K562 (cell line): ENCODE results near the gene EFCAB8. TPM values are rescaled to one million over a fixed set of nuclear protein-coding genes. Genes with fewer than 3 reads are reported as not detected.

Source experiments
- ATAC-seq: fragments of 200-7000 bp; cut with Tn5 transposase; 3 replicates; pipeline ENCODE4 v1.9.1; 2020; ENCODE audit warnings: moderate library complexity
- BruUV-seq: library from RNA; stranded (reverse); fragments of 400-500 nt; replicated peaks from 2 replicates; lab custom pipeline; 2021; lab: Mats Ljungman, UMichigan
- CTCF ChIA-PET: fragments of 300-600 bp; formaldehyde crosslinking; extraction: SDS; loops from one replicate; lab custom pipeline; 2021; ENCODE audit warnings: low intra/inter-chr PET ratio; lab: Yijun Ruan, JAX
- POLR2A ChIA-PET: fragments of 300-600, 350-650 bp; sonication (Branson Sonifier 250); formaldehyde crosslinking; extraction: SDS; loops from one replicate; lab custom pipeline; 2021; ENCODE audit warnings: antibody characterized with exemption, inconsistent platforms; lab: Yijun Ruan, JAX
- DNase-seq, 4 experiments: peaks; one replicate each; pipeline versions ENCODE4 v3.0.0 to v3.0.0-alpha.2; 2011 to 2018; ENCODE audit warnings: low spot score in 3 of 4, mixed read lengths in 3 of 4; ENCODE audit errors: extremely low read depth in 1 of 4
- FAIRE-seq: peaks from 2 replicates; lab custom pipeline; 2011; peaks lifted over from hg19 to GRCh38; lab: Jason Lieb, UNC
- H2AFZ ChIP-seq: 2 replicates; pipeline ENCODE4 v1.6.0; 2011; ENCODE audit warnings: low read depth, low read length, control low read depth, inconsistent platforms
- H3K27ac ChIP-seq: fragments of 200-600 bp; 3 replicates; pipeline ENCODE4 v1.8.0; 2011; ENCODE audit warnings: low read depth, mild to moderate bottlenecking, control low read depth, inconsistent platforms, low read length, moderate library complexity, mixed read lengths; ENCODE audit errors: extremely low read depth
- H3K27me3 ChIP-seq, 2 experiments: fragments of 300-600 bp in 1 of 2; 2 replicates in 1 of 2; 3 replicates in 1 of 2; pipeline versions ENCODE4 v1.6.0 to v1.8.0; 2011; ENCODE audit warnings: inconsistent platforms in 2 of 2, low read length in 2 of 2, mild to moderate bottlenecking in 1 of 2, mixed read lengths in 1 of 2, moderate library complexity in 1 of 2; ENCODE audit not compliant: control insufficient read depth in 2 of 2, insufficient read depth in 2 of 2
- H3K36me3 ChIP-seq: fragments of 300-600 bp; 3 replicates; pipeline ENCODE4 v1.8.0; 2011; ENCODE audit warnings: mild to moderate bottlenecking, low read length, inconsistent platforms; ENCODE audit not compliant: control insufficient read depth, insufficient read depth
- H3K4me1 ChIP-seq, 2 experiments: fragments of 200-600 bp in 1 of 2; replicated peaks in 1 of 2; 2 replicates in 1 of 2; 3 replicates in 1 of 2; pipeline versions ENCODE4 v1.5.1 to v1.8.0; 2011; ENCODE audit warnings: inconsistent platforms in 2 of 2, low read length in 2 of 2, mild to moderate bottlenecking in 1 of 2, mixed read lengths in 1 of 2, moderate library complexity in 1 of 2; ENCODE audit not compliant: control insufficient read depth in 2 of 2, insufficient read depth in 2 of 2
- H3K4me2 ChIP-seq: 2 replicates; pipeline ENCODE4 v1.6.1; 2011; ENCODE audit warnings: low read length, control low read depth, inconsistent platforms, mixed read lengths; ENCODE audit not compliant: insufficient read depth
- H3K4me3 ChIP-seq: fragments of 200-600 bp; sonication (generic), shearing (Covaris generic); 2 replicates; pipeline ENCODE4 v1.5.1; 2016; ENCODE audit warnings: control low read depth, inconsistent platforms
- H3K79me2 ChIP-seq: fragments of 200-600 bp; 3 replicates; pipeline ENCODE4 v1.8.0; 2011; ENCODE audit warnings: low read length, inconsistent platforms; ENCODE audit not compliant: control insufficient read depth, insufficient read depth
- H3K9ac ChIP-seq, 2 experiments: 2 replicates each; pipeline versions ENCODE4 v1.6.0 to v1.6.1; 2011; ENCODE audit warnings: low read depth in 2 of 2, low read length in 2 of 2, control low read depth in 1 of 2, inconsistent platforms in 1 of 2, mild to moderate bottlenecking in 1 of 2, mixed read lengths in 1 of 2; ENCODE audit not compliant: insufficient read depth in 1 of 2
- H3K9me1 ChIP-seq: one replicate; pipeline ENCODE4 v1.6.0; 2011; ENCODE audit warnings: inconsistent platforms, mild to moderate bottlenecking, low read length, moderate library complexity; ENCODE audit not compliant: control insufficient read depth, insufficient read depth
- H3K9me3 ChIP-seq: replicated peaks from 2 replicates; pipeline ENCODE4 v1.5.1; 2011; ENCODE audit warnings: low read depth, low read length, inconsistent platforms; ENCODE audit not compliant: control insufficient read depth, insufficient read depth
- H4K20me1 ChIP-seq: replicated peaks from 2 replicates; pipeline ENCODE4 v1.6.1; 2011; ENCODE audit warnings: low read length, inconsistent platforms, mixed read lengths; ENCODE audit not compliant: control insufficient read depth, insufficient read depth
- ETS2 ChIP-seq: IDR thresholded peaks from 2 replicates; pipeline ENCODE4 v1.6.1; 2016; ENCODE audit warnings: borderline replicate concordance, missing genetic modification characterization, mild to moderate bottlenecking, moderate library complexity, missing compliant biosample characterization; ENCODE audit not compliant: poor library complexity, severe bottlenecking
- IFI16 ChIP-seq: fragments of 250-450 bp; sonication (Bioruptor Pico); IDR thresholded peaks from 2 replicates; pipeline ENCODE4 v2.1.2; 2022; ENCODE audit warnings: mild to moderate bottlenecking, inconsistent platforms
- KDM5B ChIP-seq: fragments of 200-600 bp; sonication (generic); IDR thresholded peaks from 2 replicates; pipeline ENCODE4 v1.6.1; 2012; ENCODE audit warnings: low read depth, mild to moderate bottlenecking, moderate library complexity, low read length, control low read depth, inconsistent platforms; ENCODE audit not compliant: insufficient replicate concordance
- NEUROD1 ChIP-seq: fragments of 150-350 bp; IDR thresholded peaks from 2 replicates; pipeline ENCODE4 v1.6.1; 2014; ENCODE audit warnings: borderline replicate concordance, low read length, low read depth; ENCODE audit not compliant: partially characterized antibody
- PHB2 ChIP-seq: fragments of 450-650 bp; IDR thresholded peaks from 2 replicates; pipeline ENCODE4 v1.6.1; 2017; ENCODE audit warnings: low read depth
- PPARD ChIP-seq: fragments of 250-450 bp; sonication (Bioruptor Pico); IDR thresholded peaks from 2 replicates; pipeline ENCODE4 v1.8.0; 2022; ENCODE audit warnings: inconsistent platforms, mild to moderate bottlenecking, moderate library complexity
- PRPF4 ChIP-seq: fragments of 200-400 bp; formaldehyde crosslinking; IDR thresholded peaks from one replicate; pipeline ENCODE4 v1.6.1; 2017; ENCODE audit warnings: low read length, low read depth, mild to moderate bottlenecking; ENCODE audit not compliant: insufficient read depth, poor library complexity, severe bottlenecking
- PTRF ChIP-seq: fragments of 450-650 bp; IDR thresholded peaks from 2 replicates; pipeline ENCODE4 v1.6.1; 2016; ENCODE audit warnings: mild to moderate bottlenecking, missing genetic modification characterization, missing compliant biosample characterization
- SAFB ChIP-seq: fragments of 200-400 bp; formaldehyde crosslinking; IDR thresholded peaks from 2 replicates; pipeline ENCODE4 v1.6.1; 2017; ENCODE audit warnings: low read depth, low read length, borderline replicate concordance
- SMARCC2 ChIP-seq: fragments of 450-650 bp; IDR thresholded peaks from 2 replicates; pipeline ENCODE4 v1.6.1; 2017; ENCODE audit warnings: antibody characterized with exemption, moderate library complexity, mild to moderate bottlenecking, low read depth
- SP1 ChIP-seq: sonication (generic); formaldehyde crosslinking; IDR thresholded peaks from 2 replicates; pipeline ENCODE4 v1.8.1; 2022; ENCODE audit warnings: mild to moderate bottlenecking, missing genetic modification reagents
- SRSF3 ChIP-seq: fragments of 200-400 bp; formaldehyde crosslinking; IDR thresholded peaks from 2 replicates; pipeline ENCODE4 v1.6.1; 2016; ENCODE audit warnings: mild to moderate bottlenecking, low read length, moderate library complexity; ENCODE audit not compliant: insufficient read depth
- VEZF1 ChIP-seq: fragments of 200-800 bp; sonication (Bioruptor generic); IDR thresholded peaks from 2 replicates; pipeline ENCODE4 v1.6.1; 2017; ENCODE audit warnings: missing genetic modification characterization, missing compliant biosample characterization
- ZNF707 ChIP-seq: fragments of 250-450 bp; sonication (Bioruptor Pico); conservative IDR thresholded peaks from 2 replicates; pipeline ENCODE4 v1.8.0; 2022; ENCODE audit warnings: inconsistent platforms, mild to moderate bottlenecking, moderate library complexity
- ZNF830 ChIP-seq: fragments of 250-450 bp; sonication (Bioruptor Pico); IDR thresholded peaks from 2 replicates; pipeline ENCODE4 v1.5.0; 2021; ENCODE audit warnings: mild to moderate bottlenecking
- WGBS: fragments of 100-300 bp; shearing (Covaris generic); methylation state at CpG from one replicate; pipeline ENCODE4 v1.1.6; 2016; ENCODE audit warnings: low coverage, mixed read lengths; ENCODE audit not compliant: insufficient coverage; ENCODE audit errors: missing lambda C conversion rate; 5-methylcytosine and 5-hydroxymethylcytosine counted together
- in situ Hi-C: fragments of 300-500 bp; cut with MboI; formaldehyde crosslinking; loops from 4 replicates; pipeline ENCODE4 v1.15.0; 2018; ENCODE audit warnings: inconsistent platforms, mixed read lengths
- intact Hi-C: fragments of 100-400 bp; cut with micrococcal nuclease; formaldehyde crosslinking; loops from 2 replicates; pipeline ENCODE4 v1.14.2; 2022
- polyA plus RNA-seq, 8 experiments: library from polyadenylated mRNA; depleted of rRNA in 4 of 8; stranded (reverse) in 5 of 8; unstranded in 3 of 8; fragments of >200 nt; fragmentation: Nextera tagmentation in 2 of 8; fragmentation: Illumina TruSeq in 1 of 8; extraction: Ambion mirVana in 2 of 8; extraction: Trizol in 1 of 8; gene quantifications; 2 replicates each; pipeline versions ENCODE4 v1.2.1 to v1.2.3, GENCODE V29; 2011 to 2014; ENCODE audit warnings: inconsistent platforms in 1 of 8, missing spikeins in 1 of 8
- total RNA-seq, 7 experiments: library from RNA; depleted of rRNA in 6 of 7; stranded (reverse); fragments of >200 nt in 6 of 7; fragmentation: Illumina TruSeq in 2 of 7; extraction: Trizol in 2 of 7; gene quantifications; 2 replicates each; pipeline versions ENCODE4 v1.2.1 to v1.2.3, GENCODE V29; 2011 to 2021; ENCODE audit warnings: low replicate concordance in 1 of 7

The EFCAB8 gene
- total and polyA plus RNA-seq, 9 of the 15 experiments (the other 6 are each of a cell fraction or from before 2014, with no cell fraction given) = 0.03 to 0.18 (median 0.11) TPM; not detected in 6

DNA sequence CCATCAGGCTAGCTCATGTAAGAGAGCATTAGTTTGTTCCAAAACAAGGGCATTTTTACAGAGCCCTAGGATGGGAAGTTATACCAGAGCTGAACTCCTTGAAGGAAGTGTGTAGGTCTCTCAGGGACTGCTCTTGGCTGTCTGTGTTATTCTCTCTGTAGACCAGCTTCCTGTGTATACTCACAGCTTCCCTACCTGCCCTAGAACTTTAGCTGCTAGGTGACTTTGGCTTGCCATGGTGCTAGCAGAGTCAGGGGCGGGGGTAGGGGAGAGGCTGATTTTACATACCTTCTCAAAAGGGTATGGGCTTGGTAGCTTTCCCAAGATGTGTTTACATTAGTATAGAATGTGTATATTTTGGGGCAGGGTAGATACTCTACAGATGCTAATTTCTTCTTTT lies 21.6 kb upstream of the EFCAB8 start:
- intact Hi-C loops (no loop called here), in situ Hi-C loops (no loop called here)
- 20% methylated on average over 1 of the region's 1 CpG for WGBS
- ChIA-PET POLR2A (interaction anchor here (0.6 to 3.8 kb wide), 4 partner anchors 9 to 204 kb away, joined by 3 to 21 read pairs (median 3); partner anchors contain the start of gene MAPRE1), CTCF (no interaction called here)
- Histone ChIP-seq H3K27ac (no peak overlapping the region), H3K4me1 (no peaks in the 10 kb centered on the region), H3K4me3 (no peak overlapping the region), H3K9me1 (peaks cover 2% of the 10 kb centered on the region), H4K20me1 (no peaks in the 10 kb centered on the region), H3K4me2 (no peak overlapping the region), H3K27me3 (no peaks in the 10 kb centered on the region), H3K9ac (no peak overlapping the region), H3K9me3 (no peaks in the 10 kb centered on the region), H3K36me3 (peaks cover 83% of the 10 kb centered on the region), H2AFZ (no peak overlapping the region), H3K79me2 (peaks cover 31% of the 10 kb centered on the region)
- no peak for ATAC-seq
- no peak for FAIRE-seq
- no TSS peak for BruUV-seq
- TF ChIP-seq PRPF4 (no peak), NEUROD1 (no peak), SMARCC2 (no peak), KDM5B (no peak)
- DNase-seq = no peak

DNA sequence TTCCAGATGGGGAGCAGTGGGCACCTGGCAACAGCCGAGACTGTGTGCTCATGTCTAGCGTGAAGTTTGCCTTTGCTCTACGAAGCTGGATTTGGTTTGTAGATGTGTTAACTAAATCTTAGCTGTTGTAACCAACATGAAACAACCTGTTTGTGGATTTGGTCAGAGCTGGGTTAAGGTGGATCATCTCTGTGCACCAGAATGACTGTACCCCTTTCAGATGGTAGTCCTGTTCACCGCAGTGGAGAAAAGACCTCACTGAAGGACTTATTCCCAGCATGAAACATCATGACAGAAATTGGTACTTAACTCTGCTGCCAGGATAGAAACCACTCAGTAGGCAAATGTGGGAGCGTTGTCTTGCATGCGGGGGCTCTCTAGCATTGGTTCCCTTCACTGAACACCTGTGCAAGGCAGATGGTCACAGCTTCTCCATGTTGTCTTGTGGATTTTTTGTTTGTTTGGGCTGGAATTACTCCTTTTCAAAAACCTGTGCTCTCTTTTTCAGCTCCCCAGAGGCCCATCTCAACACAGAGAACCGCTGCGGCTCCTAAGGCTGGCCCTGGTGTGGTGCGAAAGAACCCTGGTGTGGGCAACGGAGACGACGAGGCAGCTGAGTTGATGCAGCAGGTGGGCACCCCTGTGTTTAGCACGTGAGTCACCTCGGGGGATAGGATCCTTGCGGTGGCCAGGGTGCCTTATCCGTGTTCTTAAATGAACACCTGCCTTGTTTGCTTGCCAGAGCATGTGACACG lies 19.3 kb upstream of the EFCAB8 start:
- Histone ChIP-seq H2AFZ (no peak overlapping the region), H3K9me1 (peaks cover 2% of the 10 kb centered on the region), H3K4me3 (no peak overlapping the region), H3K9me3 (no peaks in the 10 kb centered on the region), H3K27ac (no peak overlapping the region), H3K4me2 (no peak overlapping the region), H3K27me3 (no peaks in the 10 kb centered on the region), H3K4me1 (no peaks in the 10 kb centered on the region), H3K79me2 (peaks cover 22% of the 10 kb centered on the region), H3K36me3 (peaks cover 85% of the 10 kb centered on the region), H3K9ac (no peak overlapping the region), H4K20me1 (no peaks in the 10 kb centered on the region)
- POLR2A ChIA-PET = interaction anchor here (0.6 to 0.7 kb wide), 2 partner anchors 19 to 27 kb away, joined by 3 read pairs; no protein-coding TSS in a partner anchor
- no peak for DNase-seq
- intact Hi-C loops = no loop called here
- CTCF ChIA-PET = no interaction called here
- ATAC-seq = no peak
- 92% methylated on average over 17 of the region's 17 CpGs for WGBS
- in situ Hi-C loops = no loop called here
- FAIRE-seq = no peak
- BruUV-seq = no TSS peak
- no peak for TF ChIP-seq PPARD
- TF ChIP-seq VEZF1 = no peak
- TF ChIP-seq IFI16 (CRISPR knock-in tag) = no peak
- TF ChIP-seq ETS2 (tag) = no peak
- TF ChIP-seq SAFB = no peak
- no peak for TF ChIP-seq SRSF3
- no peak for TF ChIP-seq PHB2
- TF ChIP-seq ZNF707 (CRISPR knock-in tag) = no peak
- TF ChIP-seq PTRF = no peak
- no peak for TF ChIP-seq SP1 (CRISPR knock-in tag)
- no peak for TF ChIP-seq ZNF830
